Stimulated activated CD4-positive, alpha-beta T cell treated with anti-CD3 and anti-CD28 coated beads, TNF-alpha, amount 100 ng/mL, for 48 hours (primary cell): ENCODE results near the gene PIGW.

Source experiments
- DNase-seq, 3 donors: peaks; one replicate each; pipeline ENCODE4 v3.0.0-alpha.2; 2020; ENCODE audit warnings: low read depth in 3 of 3

Gene PIGW

DNA sequence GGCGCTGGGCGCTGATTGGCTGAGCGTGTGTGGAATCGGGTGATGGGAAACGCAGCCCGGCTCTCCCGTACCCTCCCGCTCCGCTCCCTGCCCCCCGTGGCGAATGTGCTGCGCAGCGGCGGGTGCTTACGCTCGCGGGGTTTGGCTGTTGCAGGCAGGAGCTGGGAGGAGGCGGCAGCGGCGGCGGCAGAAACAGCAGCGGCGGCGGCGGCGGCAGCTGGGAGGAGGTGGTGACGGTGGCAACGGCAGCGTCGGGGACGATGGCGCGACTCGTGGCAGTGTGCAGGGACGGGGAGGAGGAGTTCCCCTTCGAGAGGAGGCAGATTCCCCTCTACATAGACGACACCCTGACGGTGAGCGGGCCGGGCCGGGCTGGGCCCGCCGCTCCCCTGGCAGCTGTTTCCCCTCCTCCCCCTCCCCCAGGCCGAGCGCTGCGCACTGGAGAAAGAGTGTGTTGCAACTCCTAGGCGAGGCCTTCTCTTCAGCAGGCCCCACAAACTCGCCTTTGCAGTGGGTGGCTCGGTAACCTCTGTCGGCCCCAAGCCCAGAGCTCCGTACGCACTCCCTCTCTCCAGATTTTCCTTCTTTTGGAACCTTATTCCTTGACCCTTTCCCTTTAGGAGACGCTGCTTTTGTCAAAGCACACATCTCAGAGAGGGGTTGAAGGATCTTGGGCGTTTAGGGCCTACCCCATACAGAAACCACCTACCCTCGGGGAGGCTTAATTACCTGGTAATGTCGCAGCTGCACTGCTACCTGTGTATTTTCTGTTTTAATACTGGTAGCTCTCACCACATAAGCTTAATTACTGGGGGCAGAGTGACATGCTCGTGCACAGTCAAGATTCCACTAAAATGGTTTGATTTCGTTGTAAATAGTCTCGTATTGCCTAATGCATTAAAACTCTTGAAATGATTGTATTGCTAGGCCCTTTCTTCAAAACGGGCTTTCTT lies 11.0 kb downstream of the PIGW start:
- peak; percentile 91 to 98 (median 92) for DNase-seq

DNA sequence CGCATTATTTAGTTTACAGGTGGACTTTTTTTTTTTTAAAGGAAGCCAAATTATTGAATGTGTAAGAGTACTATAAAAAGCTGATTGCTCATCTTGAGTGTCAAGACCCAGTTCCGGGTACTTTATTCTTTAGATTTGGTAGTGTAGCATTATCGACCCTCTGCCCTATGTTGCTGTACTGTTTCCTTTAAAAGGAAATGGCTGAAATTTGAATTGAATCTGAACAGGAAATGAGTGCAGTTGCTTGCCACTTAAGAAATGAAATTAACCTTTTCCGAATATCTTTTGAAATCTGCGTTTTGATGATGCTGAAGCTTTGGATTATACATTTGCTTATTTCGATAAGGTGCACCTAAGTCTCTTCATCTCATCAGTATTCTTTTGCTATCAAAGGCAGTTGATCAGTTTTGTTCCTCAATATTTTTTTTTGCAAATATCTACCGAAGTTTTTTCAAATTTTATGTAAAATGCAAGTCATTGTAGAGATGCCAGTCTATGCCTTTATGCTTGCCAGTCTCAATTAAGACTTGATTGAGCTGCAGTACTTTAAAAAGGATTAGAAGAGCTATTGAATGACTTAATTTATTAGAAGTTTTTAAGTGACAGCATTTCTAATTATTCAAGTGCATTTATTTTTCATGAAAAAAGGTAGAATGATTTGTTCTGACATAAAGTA lies 11.8 kb downstream of the PIGW start:
- DNase-seq: no peak

DNA sequence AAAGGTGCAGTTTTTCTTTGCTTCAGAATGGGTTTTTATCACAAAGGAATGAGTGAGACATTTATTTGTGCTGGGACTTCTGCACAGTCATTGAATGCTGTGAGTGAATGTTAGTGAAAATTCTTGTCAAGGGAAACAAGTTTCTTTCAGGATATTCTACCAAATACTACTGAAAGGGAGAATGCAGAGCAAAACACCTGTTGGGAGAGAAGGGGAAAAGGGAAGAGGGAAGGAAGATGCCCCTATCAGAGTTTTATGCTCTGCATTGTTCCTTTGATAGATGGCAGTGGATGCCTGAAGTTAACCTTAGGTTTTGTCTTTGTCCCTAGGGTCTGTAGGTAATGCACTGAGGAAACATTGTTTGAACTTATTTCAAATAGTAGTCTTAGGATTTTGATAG lies 13.0 kb downstream of the PIGW start:
- no peak for DNase-seq

DNA sequence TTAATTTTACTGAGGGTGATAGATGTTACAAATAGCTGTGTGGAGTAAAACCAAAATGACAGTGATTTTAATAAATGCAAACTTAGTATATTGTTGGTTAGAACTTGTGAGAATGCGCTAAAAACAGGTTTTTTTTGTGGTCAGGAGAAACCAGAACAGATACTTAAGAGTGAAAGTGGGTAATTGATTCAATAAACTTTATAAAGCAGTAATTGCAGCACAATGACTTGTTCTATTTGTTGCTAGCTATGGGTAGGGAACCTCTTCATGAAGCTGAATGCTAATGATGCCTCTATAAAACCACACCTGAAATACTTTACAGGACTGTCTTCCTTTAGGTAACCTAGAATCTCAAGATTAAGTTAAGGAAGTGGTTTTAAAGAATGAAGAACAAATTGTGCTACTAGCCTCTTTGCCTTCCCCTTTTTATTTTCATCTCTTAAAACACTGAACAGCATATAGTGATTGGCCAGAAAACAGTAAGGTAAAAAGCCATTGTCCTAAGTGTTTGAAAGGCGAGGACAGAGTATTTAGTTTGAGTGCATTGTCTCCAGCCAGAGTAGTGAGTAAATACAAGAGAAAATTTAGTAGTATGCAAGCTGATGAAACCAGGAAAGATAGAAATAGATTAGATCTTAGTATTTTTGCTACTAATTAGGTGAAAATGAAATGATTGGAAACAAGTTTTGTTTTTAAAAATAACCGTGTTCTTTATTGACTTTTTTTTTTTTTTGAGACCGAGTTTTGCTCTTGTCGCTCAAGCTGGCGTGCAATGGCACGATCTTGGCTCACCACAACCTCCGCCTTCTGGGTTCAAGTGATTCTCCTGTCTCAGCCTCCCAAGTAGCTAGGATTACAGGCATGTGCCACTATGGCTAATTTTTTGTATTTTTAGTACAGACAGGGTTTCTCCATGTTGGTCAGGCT lies 16.0 kb downstream of the PIGW start:
- no peak for DNase-seq

DNA sequence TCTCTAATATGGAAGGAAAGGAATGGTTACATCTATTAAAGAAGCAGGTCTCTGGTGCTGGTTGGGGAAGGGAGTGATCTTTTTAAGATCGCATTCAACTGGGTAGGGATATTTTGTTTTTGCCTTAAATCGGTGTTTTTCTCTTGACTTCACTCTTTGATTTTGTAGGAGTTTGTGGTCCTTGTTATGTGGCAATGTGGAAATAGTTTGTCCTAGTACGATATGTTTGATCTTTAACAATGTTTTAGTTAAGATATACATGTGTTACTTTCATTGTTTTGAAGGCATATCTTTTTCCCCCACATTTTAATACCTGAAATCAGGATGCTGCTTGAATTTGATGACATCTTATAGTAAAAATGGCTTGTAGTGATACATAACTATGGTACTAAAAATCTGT lies 18.7 kb downstream of the PIGW start:
- DNase-seq: no peak

DNA sequence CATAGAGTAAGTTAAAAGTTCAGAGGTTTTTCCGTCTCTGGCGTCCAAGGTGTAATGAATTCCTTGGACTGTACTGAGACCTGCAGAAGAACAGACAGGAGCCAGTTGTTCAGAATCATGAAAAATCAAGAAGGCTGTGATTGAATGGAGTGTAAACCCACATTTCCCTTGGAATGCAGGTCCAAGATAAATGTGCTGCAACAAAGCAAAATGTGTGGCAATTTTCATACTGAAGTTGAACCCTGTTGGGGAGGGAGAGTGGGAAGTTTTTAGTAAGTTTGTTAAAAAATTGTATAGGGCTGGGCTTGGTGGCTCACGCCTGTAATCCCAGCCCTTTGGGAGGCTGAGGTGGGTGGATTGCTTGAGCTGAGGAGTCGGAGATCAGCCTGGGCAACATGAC lies 31.3 kb downstream of the PIGW start:
- DNase-seq: no peak

DNA sequence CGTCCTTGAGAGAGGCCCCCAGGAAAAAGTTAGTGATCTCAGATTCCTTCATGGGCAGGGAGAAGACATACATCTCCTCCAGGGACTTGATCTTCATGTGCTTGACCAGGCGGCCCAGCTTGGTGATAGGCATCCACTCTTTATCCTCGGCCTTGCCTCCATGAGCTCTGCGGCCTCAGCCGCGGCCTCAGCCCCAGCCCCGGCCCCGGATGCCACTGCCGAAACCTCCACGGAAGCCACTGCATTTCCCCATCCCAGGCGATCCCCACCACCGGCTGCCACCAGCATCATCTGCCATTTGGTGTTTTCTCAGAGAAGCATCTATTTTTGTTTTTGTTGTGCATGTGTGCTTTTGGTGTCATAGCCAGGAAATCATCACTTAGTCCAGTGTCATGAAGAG lies 40.2 kb downstream of the PIGW start:
- DNase-seq: no peak

DNA sequence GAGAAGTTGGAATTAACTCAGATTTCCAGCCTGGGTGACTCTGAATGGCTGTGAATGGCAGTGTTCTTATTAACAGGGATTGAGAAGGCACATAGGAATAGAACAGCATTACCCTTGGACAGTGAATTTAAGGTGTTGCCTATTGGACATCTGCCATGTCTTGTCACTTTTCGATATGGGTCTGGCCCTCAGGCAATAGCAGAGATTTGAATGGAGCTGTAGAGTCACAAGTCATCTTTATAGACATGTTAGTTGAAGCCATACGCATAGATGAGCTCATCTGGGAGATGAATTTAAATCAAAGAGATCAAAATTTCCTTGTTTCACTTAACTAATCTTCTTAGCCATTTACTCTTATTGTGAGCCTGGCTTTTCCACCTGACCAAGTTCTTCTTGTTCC lies 42.0 kb downstream of the PIGW start:
- DNase-seq: no peak

DNA sequence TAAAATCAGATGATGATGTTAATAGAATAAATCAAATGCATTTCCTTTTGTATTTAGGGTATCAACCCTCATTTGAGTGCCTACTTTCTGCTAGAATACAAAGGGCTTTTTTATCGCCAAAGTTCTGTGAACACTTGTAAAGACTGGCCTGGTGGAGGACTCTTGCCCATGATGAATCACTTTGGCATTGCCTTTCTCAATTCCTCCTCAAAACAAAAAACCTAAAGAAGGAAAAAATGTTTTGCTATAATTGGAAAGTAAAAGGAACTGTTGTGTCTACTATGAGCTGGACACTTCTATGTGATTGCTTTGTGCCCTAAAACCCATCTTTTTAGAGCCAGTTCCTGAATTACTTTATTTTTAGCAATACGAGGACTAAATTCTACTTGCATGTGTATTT lies 43.9 kb downstream of the PIGW start:
- DNase-seq: no peak

DNA sequence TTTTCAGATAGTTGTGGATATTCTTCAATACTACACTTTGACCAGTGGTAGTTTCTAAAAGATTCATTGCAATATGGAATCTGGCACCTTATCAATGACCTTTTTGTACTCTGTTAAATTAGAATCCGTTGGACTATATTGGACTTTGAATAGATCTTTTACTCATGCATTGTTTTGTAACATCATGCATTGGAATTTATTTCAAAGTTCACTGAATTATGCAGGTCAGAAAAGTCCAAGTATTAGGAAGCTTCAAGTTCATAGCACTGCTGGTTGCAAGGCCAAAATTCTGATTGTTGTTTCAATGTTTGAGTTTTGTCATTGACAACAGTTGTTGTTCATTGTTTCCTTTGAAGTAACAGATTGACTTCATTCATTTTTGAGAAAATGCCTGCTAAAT lies 49.0 kb downstream of the PIGW start:
- no peak for DNase-seq

DNA sequence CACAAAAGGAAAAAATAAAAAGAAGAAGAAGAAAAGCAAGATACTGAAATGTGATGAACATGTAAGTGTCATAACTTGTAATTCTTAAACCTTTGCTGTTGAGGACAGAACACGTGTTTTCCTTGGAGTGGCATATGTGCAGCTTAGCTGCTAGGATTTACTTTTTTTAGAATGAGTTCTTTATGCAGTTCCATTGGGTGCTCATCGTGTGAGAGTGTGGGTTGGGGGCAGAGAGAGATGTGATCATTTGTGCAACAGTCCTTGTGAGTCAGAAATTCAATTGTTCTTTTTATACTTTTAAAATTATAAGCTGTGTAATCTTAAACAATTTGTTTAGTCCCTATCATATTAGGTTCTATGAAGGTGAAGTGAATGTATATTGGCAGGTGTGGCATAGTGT lies 51.4 kb downstream of the PIGW start:
- DNase-seq: no peak
